Stomach (tissue), 9 donors: ENCODE measurements around the gene TNFRSF11A. TPM values are rescaled to one million over a fixed set of nuclear protein-coding genes. Genes with fewer than 3 reads are reported as not detected.

Experiments
- DNase-seq, 2 donors: peaks; one replicate each; pipeline versions ENCODE4 v3.0.0 to v3.0.0-alpha.2; 2013 to 2019
- H3K27ac ChIP-seq, 5 donors: fragments of 200-600 bp in 4 of 5; sonication (generic) in 4 of 5; one replicate each; pipeline ENCODE4 v1.5.1; 2013 to 2019; ENCODE audit warnings: mild to moderate bottlenecking in 1 of 5, moderate library complexity in 1 of 5
- H3K27me3 ChIP-seq, 3 donors: fragments of 200-600 bp; sonication (generic); one replicate each; pipeline ENCODE4 v1.5.1; 2017 to 2019; ENCODE audit warnings: mixed run types in 1 of 3
- H3K36me3 ChIP-seq, 4 donors: fragments of 200-600 bp; sonication (generic); 1 replicate in 3 of 4; 2 replicates in 1 of 4; pipeline ENCODE4 v1.5.1; 2016 to 2019
- H3K4me1 ChIP-seq, 4 donors: fragments of 200-600 bp; sonication (generic); one replicate each; pipeline ENCODE4 v1.5.1; 2016 to 2019
- H3K4me3 ChIP-seq, 4 donors: fragments of 200-600 bp; sonication (generic) in 3 of 4; one replicate each; pipeline ENCODE4 v1.5.1; 2016 to 2019; ENCODE audit warnings: mild to moderate bottlenecking in 1 of 4
- H3K9me3 ChIP-seq, 4 donors: fragments of 200-600 bp; sonication (generic); one replicate each; pipeline ENCODE4 v1.5.1; 2016 to 2019
- CTCF ChIP-seq, 7 experiments: fragments of 450-650 bp in 4 of 7; fragments of 200-600 bp in 3 of 7; sonication (generic) in 3 of 7; IDR thresholded peaks; one replicate each; pipeline ENCODE4 v1.5.1; 2016 to 2019; ENCODE audit warnings: antibody characterized with exemption in 7 of 7, control low read depth in 2 of 7, mild to moderate bottlenecking in 1 of 7
- EP300 ChIP-seq: sonication (generic); formaldehyde crosslinking; IDR thresholded peaks from one replicate; pipeline ENCODE4 v1.6.1; 2017; ENCODE audit warnings: antibody characterized with exemption
- POLR2A ChIP-seq, 4 donors: fragments of 450-650 bp; IDR thresholded peaks; one replicate each; pipeline ENCODE4 v1.6.1; 2016; ENCODE audit warnings: antibody characterized with exemption in 4 of 4, control low read depth in 2 of 4, mild to moderate bottlenecking in 1 of 4, moderate library complexity in 1 of 4
- POLR2AphosphoS5 ChIP-seq, 3 donors: sonication (generic); formaldehyde crosslinking; IDR thresholded peaks; one replicate each; pipeline ENCODE4 v1.6.1; 2016; ENCODE audit warnings: antibody characterized with exemption in 3 of 3
- WGBS, 5 donors: extraction: QIAGEN DNeasy Blood & Tissue Kit in 3 of 5; methylation state at CpG; one replicate each; pipeline versions ENCODE4 v1.1.5 to v1.1.7; 2013 to 2018; 5-methylcytosine and 5-hydroxymethylcytosine counted together
- intact Hi-C: fragments of 100-400 bp; cut with DNase I; formaldehyde crosslinking; loops from one replicate; pipeline ENCODE4 v1.15.1; 2023; ENCODE audit warnings: low total_unique reads
- polyA plus RNA-seq, 3 donors: library from polyadenylated mRNA; stranded (reverse); fragments of 200-250 nt; gene quantifications; one replicate each; pipeline ENCODE4 v1.2.3, GENCODE V29; 2013
- small RNA-seq, 4 donors: library from RNA; depleted of rRNA; stranded (forward); fragments of <200 nt; gene quantifications; one replicate each; pipeline ENCODE3, GENCODE V24; 2016
- total RNA-seq, 5 donors: library from RNA; depleted of rRNA; stranded (reverse); fragments of >200 nt; gene quantifications; one replicate each; pipeline versions ENCODE4 v1.1.0 to v1.2.3, GENCODE V29; 2014 to 2016
- donor health status: healthy with polysubstance abuse.
- donor health status: Bipolar disorder and iron deficiency.
- donor health status: healthy.

TNFRSF11A gene
- total and polyA plus RNA-seq, 8 donors: 0.45 to 50.3 (median 4.7) TPM

- Histone ChIP-seq H3K4me1 (peaks cover 4 to 31% (median 8%) of the 10 kb centered on the region in 4 donors), H3K27me3 (no peaks in the 10 kb centered on the region), H3K9me3 (no peaks in the 10 kb centered on the region), H3K27ac (peak overlapping the region in 4 of 5 donors; percentile 56 to 74 (median 69)), H3K36me3 (no peaks in the 10 kb centered on the region), H3K4me3 (no peak overlapping the region)
- TF ChIP-seq EP300 (no peak), POLR2A (IDR thresholded peaks at IDR 0.05) (no peak), POLR2AphosphoS5 (IDR thresholded peaks at IDR 0.05) (no peak), CTCF (IDR thresholded peaks at IDR 0.05) (no peak)
- peak in 1 of 2 donors; percentile 27 for DNase-seq
- 44 to 53% (median 46%) methylated on average over 10 of the region's 10 CpGs for WGBS, 5 donors
- intact Hi-C loops: loop anchor here (10.0 kb wide), 1 partner anchor 77 kb away; no protein-coding TSS in a partner anchor
Observed at GRCh38 chr18:62438018-62438329, 112.9 kb downstream of the TNFRSF11A start.

DNA sequence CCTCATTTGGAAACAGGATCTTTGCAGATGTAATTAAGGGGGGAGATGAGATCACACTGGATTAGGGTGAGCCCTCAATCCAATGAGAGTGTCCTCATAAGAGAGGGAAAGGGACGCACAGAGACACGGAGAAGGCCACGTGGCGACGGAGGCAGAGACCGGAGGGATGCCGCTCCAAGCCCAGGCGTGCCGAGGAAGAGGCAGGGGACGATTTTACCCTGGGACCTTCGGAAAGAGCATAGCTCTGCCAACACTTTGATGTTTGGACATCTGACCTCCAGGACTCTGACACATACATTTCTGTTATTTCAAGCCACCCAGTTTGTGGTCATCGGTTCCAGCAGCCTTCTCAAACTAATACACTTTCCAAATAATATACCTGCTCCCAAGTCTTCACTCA lies 113.3 kb downstream of the TNFRSF11A start:
- Histone ChIP-seq H3K4me1 (peaks cover 4 to 31% (median 8%) of the 10 kb centered on the region in 4 donors), H3K27me3 (no peaks in the 10 kb centered on the region), H3K9me3 (no peaks in the 10 kb centered on the region), H3K4me3 (no peak overlapping the region), H3K36me3 (no peaks in the 10 kb centered on the region), H3K27ac (peak overlapping the region in 4 of 5 donors; percentile 56 to 74 (median 69))
- DNase-seq: no peak
- intact Hi-C loops: loop anchor here (10.0 kb wide), 1 partner anchor 76 kb away; no protein-coding TSS in a partner anchor
- no peak for TF ChIP-seq POLR2A (IDR thresholded peaks at IDR 0.05)
- no peak for TF ChIP-seq CTCF (IDR thresholded peaks at IDR 0.05)
- TF ChIP-seq POLR2AphosphoS5 (IDR thresholded peaks at IDR 0.05): no peak
- no peak for TF ChIP-seq EP300
- 92 to 97% (median 95%) methylated on average over 12 of the region's 12 CpGs for WGBS, 5 donors

- TF ChIP-seq CTCF (IDR thresholded peaks at IDR 0.05) (no peak), EP300 (no peak), POLR2AphosphoS5 (IDR thresholded peaks at IDR 0.05) (no peak), POLR2A (IDR thresholded peaks at IDR 0.05) (no peak)
- H3K4me1 ChIP-seq: peaks cover 4 to 31% (median 8%) of the 10 kb centered on the region in 4 donors
- H3K4me3 ChIP-seq: no peak overlapping the region
- H3K27ac ChIP-seq: no peak overlapping the region
- 85 to 95% (median 90%) methylated on average over 8 of the region's 8 CpGs for WGBS, 5 donors
- H3K27me3 ChIP-seq: no peaks in the 10 kb centered on the region
- H3K36me3 ChIP-seq: no peaks in the 10 kb centered on the region
- no peak for DNase-seq
- intact Hi-C loops: loop anchor here (10.0 kb wide), 1 partner anchor 76 kb away; no protein-coding TSS in a partner anchor
- no peaks in the 10 kb centered on the region for H3K9me3 ChIP-seq
Observed at GRCh38 chr18:62438866-62439265, 113.8 kb downstream of the TNFRSF11A start.

Small RNAs within 50 kb of the gene (small RNA-seq; reads per million reads assigned to genes)
- 0 reads per million in 4 donors for gene AC100843.2
- 0 reads per million in 4 donors for gene RF00019

Other genes starting within 250 kb of the TNFRSF11A start
- 100 to 1,000 TPM in 1 of 5 donors, 10 to 100 TPM in 3, 1 to 10 TPM in 1; 2.0 to 113 (median 47.1) TPM for gene PIGN, start 138.3 kb upstream of the TNFRSF11A start, total RNA-seq
- 1 to 10 TPM; 2.6 to 4.7 (median 4.4) TPM for gene PIGN, start 138.3 kb upstream of the TNFRSF11A start, polyA plus RNA-seq
- 10 to 100 TPM; 32.1 to 85.9 (median 55.9) TPM for gene RELCH, start 138.1 kb upstream of the TNFRSF11A start, total RNA-seq
- 10 to 100 TPM in 1 of 3 donors, 1 to 10 TPM in 2; 4.9 to 17.2 (median 5.5) TPM for gene RELCH, start 138.1 kb upstream of the TNFRSF11A start, polyA plus RNA-seq
- 10 to 100 TPM; 14.6 to 76.5 (median 19.3) TPM for gene ZCCHC2, start 197.7 kb downstream of the TNFRSF11A start, total RNA-seq
- gene ZCCHC2, start 197.7 kb downstream of the TNFRSF11A start, polyA plus RNA-seq: 1 to 10 TPM; 3.9 to 4.9 (median 3.9) TPM